ENCODE data around the gene RPL38.

The RPL38 gene

GRCh38 chr17:74203439-74204240 is at the start of gene RPL38:
Gene RPL38, plus strand, starts transcription at chr17:74203678. Its CDS starts 278 bp downstream, at chr17:74203956.
- DNase-seq (ENCODE audit: low read depth in 2 of 2), result peak; percentile 90 to 92

GRCh38 chr17:74153821-74154430 is 49.6 kb upstream of the RPL38 start:
- no peak for DNase-seq (ENCODE audit: low read depth in 2 of 2)

- DNase-seq (ENCODE audit: low read depth in 2 of 2), result no peak
Observed at GRCh38 chr17:74156878-74157277, 46.6 kb upstream of the RPL38 start.

- DNase-seq (ENCODE audit: low read depth in 2 of 2), result no peak
Observed at GRCh38 chr17:74157366-74157765, 46.1 kb upstream of the RPL38 start.

DNA sequence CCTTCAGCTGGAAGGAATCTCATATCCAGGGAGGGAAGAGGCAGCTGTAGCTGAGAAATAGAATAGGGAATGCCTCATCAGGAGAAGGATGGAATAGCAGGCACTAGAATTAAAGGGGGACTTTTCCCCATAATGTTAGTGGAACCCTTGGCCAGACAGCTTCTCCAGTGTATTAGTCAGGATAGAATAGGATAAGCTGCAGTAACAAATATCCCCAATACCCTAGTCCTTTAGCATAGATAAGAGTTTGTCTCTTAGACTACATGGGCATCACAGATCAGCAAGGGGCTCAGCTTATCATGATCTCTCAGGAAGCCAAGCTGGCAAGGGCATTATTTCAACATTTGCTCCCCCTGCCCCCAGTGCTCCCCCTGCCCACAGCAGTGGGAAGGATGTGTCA is 44.7 kb upstream of the RPL38 start:
- DNase-seq (ENCODE audit: low read depth in 2 of 2), result no peak

- no peak for DNase-seq (ENCODE audit: low read depth in 2 of 2)
Observed at GRCh38 chr17:74159226-74159840, 44.1 kb upstream of the RPL38 start.

GRCh38 chr17:74160656-74161502 is 42.6 kb upstream of the RPL38 start:
- no peak for DNase-seq (ENCODE audit: low read depth in 2 of 2)

- no peak for DNase-seq (ENCODE audit: low read depth in 2 of 2)
Observed at GRCh38 chr17:74161503-74161875, 42.0 kb upstream of the RPL38 start.

- DNase-seq (ENCODE audit: low read depth in 2 of 2), result no peak
Observed at GRCh38 chr17:74163271-74163821, 40.1 kb upstream of the RPL38 start.

- DNase-seq (ENCODE audit: low read depth in 2 of 2), result no peak
Observed at GRCh38 chr17:74163836-74164235, 39.6 kb upstream of the RPL38 start.

GRCh38 chr17:74164446-74165045 is 38.9 kb upstream of the RPL38 start:
- no peak for DNase-seq (ENCODE audit: low read depth in 2 of 2)

GRCh38 chr17:74165797-74166365 is 37.6 kb upstream of the RPL38 start:
- DNase-seq (ENCODE audit: low read depth in 2 of 2), result no peak

GRCh38 chr17:74170924-74171323 is 32.6 kb upstream of the RPL38 start:
- DNase-seq (ENCODE audit: low read depth in 2 of 2), result no peak

DNA sequence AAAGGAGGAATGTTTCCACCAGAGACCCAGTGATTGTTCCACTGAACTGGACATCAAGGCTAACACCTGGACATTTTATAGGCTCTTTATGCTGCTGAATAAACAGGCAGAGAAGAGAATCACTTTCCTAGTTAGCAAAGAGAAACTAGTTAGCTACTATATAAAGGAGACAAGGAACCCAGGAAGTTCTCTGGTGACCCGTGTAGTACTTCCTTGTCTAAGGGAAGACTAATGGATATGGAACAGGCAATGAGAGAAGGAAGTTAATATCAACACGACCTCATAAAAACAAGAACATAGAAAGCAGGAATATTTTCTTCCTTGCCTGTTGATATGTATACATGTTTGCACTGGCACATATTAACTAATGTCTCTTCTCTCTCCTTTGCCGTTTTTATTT is 30.8 kb upstream of the RPL38 start:
- DNase-seq (ENCODE audit: low read depth in 2 of 2), result no peak

- no peak for DNase-seq (ENCODE audit: low read depth in 2 of 2)
Observed at GRCh38 chr17:74176546-74177001, 26.9 kb upstream of the RPL38 start.

DNA sequence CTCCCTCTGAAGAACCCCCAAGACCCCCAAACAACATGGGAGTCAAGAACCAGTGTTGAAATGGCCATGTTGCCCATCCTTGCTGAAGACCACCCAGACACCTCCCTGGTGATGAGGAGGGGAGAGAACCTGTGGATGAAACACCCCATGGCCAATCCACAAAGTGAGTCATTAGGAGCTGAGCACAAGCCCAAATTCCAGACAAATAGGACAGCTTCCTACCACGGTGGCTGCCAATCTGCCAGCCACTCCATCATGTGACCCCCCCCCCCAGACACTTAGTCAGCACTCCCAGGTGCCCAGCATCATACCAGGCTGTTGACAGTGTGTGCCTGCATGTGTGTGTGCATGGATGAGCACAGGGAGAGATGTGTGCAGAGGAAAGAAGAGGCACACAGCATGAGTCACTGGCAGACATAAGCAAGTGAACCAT is 26.4 kb upstream of the RPL38 start:
- no peak for DNase-seq (ENCODE audit: low read depth in 2 of 2)

GRCh38 chr17:74179576-74179975 is 23.9 kb upstream of the RPL38 start:
- DNase-seq (ENCODE audit: low read depth in 2 of 2), result no peak

- no peak for DNase-seq (ENCODE audit: low read depth in 2 of 2)
Observed at GRCh38 chr17:74180336-74180735, 23.1 kb upstream of the RPL38 start.

- DNase-seq (ENCODE audit: low read depth in 2 of 2), result no peak
Observed at GRCh38 chr17:74181341-74181740, 22.1 kb upstream of the RPL38 start.

- no peak for DNase-seq (ENCODE audit: low read depth in 2 of 2)
Observed at GRCh38 chr17:74182041-74182723, 21.3 kb upstream of the RPL38 start.
